Stimulated activated CD8-positive, alpha-beta memory T cell treated with anti-CD3 and anti-CD28 coated beads, Interleukin-7, amount 100 ng/mL, for 4 hours (primary cell): ENCODE measurements around the gene TM9SF4.

Experiments used
- DNase-seq, 2 donors: peaks; one replicate each; pipeline ENCODE4 v3.0.0-alpha.2; 2020; ENCODE audit warnings: low read depth in 2 of 2

TM9SF4 gene

DNA sequence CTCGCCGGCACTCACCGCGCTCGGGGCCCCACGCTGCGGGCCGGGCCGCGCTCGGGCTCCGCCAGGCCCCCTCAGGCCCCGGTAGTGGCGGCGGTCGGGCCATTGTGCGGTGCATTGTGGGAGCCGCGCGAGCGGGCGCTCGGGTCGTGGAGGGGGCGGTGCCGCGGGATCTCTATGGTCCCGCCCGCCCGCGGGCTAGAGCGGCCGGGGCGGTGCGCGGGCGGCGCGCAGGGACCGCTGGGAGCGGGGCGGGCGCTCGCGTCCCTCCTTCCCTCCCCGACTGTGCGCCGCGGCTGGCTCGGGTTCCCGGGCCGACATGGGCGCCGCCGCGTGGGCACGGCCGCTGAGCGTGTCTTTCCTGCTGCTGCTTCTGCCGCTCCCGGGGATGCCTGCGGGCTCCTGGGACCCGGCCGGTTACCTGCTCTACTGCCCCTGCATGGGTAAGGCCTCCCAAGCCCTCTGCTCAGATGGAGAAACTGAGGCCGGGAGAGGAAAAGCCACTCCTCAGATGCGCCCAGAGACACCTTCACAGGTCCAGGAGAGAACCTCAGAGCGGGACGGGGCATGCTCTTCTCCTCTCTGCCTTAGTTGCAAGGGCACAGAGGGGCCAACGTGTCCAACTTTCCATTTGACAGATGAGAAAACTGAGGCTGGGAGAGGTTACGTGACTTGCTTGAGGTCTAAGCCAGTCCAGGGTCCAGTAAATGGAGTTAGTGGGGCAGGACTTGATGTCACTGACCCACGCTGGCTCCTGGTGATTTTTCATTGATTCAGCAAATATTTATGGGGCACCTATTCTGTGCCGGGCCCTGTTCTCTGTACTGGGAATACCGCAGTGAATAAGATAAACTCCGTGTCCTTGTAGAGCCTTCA is 98.3 kb downstream of the TM9SF4 start, which contains the start of the genes PLAGL2 and POFUT1:
Gene PLAGL2 (minus strand): TSS at position 118 of the 873 bp plus-strand sequence. CDS start 5,565 bp downstream, outside the sequence.
Gene POFUT1 (plus strand): TSS at position 255 of the 873 bp plus-strand sequence. CDS start 62 bp downstream, at position 317.
- peak; percentile 72 to 87 for DNase-seq

DNA sequence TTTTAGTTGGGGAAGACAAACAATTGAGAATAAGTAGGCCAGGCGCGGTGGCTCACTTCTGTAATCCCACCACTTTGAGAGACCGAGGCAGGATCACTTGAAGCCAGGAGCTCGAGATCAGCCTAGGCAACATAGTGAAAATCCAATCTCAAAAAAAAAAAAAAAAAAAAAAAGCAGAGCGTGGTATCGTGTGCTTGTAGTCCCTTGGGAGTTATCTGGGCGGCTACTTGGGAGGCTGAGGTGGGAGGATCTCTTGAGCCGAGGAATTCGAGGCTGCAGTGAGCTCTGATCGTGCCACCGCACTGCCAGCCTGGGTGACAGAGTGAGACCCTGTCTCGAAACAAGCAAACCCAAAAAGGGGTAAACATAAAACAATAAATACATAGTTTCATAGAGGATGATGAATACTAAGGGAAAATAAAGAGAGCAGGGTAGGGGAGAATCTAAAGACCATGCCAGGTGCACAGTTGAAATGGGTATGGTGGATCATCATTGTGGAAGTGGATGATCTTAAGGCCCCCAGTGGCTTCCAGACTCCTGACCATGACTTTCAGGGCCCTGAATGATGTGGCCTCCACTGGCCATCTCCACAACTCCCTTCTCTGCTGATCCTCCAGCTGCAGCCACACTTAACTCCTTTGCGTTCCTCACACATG is 99.1 kb downstream of the TM9SF4 start:
- no peak for DNase-seq

DNA sequence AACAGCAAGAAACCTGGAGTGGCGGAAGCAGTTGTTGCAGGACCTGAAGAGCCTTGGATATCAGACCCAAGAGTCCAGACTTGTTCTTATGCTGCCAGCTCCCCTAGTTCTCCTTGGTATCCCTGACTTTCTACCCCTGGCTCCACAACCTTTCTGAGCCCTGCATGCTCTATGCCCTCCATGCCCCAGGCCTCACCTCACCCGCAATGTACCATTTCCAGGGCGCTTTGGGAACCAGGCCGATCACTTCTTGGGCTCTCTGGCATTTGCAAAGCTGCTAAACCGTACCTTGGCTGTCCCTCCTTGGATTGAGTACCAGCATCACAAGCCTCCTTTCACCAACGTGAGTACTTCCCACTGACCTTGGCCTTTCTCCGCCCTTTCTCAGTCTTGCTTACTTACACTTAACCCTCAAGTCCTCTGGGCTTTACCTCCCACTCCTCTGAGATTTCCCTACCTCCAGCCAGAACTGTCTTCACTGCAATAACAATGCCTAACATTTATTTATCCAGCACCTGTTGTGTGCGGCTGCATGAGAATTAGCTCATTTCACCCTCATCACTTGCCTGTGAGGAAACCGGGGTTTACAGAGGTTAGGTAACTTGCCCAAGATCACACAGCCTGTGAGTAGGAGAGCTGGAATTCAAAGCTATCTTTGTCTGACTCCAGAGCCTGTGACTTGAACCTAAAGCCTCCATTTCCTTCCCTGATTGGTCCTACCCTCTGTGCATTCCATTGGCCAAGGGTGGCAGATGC is 100.5 kb downstream of the TM9SF4 start:
- DNase-seq: no peak

DNA sequence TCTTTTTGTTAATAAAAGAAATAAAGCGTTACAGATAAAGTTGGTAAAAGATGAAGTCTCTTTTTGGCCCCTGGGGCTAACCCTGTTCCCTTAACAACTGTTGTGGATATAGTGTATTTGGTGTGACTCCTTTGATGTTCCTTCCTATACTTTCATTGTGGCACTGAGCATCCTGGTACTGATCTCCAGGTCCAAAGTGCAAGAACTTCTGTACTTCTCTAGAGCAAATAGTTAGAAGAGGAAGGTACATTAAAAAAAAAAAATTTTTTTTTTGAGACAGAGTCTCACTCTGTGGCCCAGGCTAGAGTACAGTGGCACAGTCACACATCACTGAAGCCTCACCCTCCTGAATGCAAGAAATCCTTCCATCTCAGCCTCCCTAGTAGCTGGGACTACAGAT is 104.4 kb downstream of the TM9SF4 start:
- DNase-seq: no peak

DNA sequence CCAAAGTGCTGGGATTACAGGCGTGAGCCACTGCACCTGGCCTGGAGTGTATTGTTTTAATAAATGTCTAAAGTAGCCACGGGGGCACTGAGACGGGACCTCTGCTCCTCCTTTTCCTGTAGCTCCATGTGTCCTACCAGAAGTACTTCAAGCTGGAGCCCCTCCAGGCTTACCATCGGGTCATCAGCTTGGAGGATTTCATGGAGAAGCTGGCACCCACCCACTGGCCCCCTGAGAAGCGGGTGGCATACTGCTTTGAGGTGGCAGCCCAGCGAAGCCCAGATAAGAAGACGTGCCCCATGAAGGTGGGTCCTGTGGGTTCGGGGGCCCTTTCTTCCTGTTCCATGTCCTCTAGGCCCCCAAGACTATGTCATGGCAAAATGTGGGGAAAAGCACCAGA is 105.6 kb downstream of the TM9SF4 start:
- DNase-seq: no peak

DNA sequence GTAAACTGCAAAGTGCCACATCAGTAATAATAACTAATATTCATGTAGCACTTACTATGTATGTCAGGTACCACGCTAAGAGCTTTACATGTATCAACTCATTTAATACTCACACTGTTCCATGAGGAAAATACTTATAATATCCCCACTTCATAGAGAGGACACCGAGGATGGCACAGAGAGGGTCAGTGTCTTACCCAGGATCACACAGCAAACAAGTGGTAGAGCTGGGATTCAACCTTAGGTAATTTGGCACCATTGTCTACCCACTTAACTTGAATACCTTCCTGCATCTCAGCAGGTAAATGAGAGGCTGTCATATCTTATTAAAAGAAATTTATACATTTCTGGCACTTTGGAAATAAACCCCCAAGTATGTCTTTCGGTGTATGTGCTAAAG is 106.2 kb downstream of the TM9SF4 start:
- no peak for DNase-seq

DNA sequence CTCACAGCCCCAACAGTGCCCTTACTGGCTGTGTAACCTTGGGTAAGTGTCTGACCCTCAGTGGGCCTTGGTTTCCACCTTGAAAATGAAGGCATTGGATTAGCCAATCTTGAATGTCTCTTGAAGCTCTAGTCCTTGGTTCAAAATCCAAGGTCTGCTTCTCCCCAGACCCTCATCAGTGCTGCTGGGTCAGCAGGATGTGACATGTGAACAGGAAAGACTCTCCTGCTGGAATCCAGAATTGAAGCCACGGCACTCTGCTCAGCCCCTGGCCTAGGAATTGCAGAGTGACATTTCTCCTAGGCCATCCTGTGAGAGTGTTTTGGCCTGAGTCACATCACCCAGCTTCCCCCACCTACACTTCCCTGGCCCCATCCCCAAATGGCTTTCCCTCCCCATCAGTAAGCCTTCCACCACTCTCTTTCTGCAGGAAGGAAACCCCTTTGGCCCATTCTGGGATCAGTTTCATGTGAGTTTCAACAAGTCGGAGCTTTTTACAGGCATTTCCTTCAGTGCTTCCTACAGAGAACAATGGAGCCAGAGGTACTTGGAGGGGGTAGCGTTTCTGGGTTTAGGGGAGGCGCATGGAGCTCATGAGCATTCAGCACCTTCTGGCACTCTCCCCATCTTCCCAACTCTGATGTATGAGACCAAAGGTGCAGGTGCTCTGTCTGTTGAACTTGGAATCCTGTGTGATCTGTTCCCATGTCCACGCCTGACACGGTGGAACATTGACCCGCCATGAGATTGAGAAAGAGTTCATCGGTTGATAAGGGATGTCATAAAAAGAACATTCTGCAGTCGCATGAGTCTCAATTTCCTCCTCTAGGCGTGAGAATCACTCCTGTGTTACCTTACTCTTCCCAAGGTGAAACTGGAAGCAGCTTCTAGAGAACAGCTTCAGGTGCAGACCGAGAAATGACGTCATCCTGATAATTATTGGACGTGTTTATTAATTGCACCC is 106.9 kb downstream of the TM9SF4 start:
- no peak for DNase-seq
